GM20000 (cell line): Measurements from ENCODE around the gene NR1H4.

Experiments
- DNase-seq: peaks from one replicate; pipeline ENCODE4 v3.0.0; 2012; ENCODE audit warnings: low spot score
- TF ChIP-seq, protein P1 (sequence below): IDR thresholded peaks from 2 replicates; pipeline ENCODE4 v1.5.1; 2012; ENCODE audit warnings: mild to moderate bottlenecking, control low read depth; ENCODE audit errors: extremely low read depth, missing control alignments

Gene NR1H4

DNA sequence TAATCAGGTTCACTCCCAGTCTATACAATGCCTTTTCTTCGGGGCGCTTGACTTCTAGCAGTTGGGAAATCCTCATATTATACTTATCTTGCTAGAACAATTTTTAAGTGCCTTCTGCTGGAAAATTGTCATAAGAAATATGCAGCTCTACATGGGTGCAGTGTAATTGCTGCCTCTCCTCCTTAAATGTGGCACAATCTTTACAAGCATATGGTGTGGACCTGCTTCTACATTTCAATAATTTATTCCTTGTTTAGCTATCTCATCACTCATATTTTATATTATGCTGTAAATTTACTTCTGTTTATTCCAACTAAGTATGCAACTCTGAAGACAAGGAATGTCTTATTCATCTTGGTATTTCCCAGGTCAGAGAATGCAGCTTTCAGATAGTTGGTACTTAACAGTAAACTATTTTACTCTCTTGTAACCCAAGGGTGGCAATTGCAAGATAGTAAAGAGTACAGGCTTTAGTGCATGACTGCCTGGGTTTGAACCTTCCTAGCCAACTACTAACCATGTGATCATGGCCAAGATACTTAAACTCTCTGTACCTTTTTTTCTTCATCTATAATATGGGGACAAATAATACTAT lies 56.2 kb downstream of the NR1H4 start:
- TF ChIP-seq, protein P1, sequence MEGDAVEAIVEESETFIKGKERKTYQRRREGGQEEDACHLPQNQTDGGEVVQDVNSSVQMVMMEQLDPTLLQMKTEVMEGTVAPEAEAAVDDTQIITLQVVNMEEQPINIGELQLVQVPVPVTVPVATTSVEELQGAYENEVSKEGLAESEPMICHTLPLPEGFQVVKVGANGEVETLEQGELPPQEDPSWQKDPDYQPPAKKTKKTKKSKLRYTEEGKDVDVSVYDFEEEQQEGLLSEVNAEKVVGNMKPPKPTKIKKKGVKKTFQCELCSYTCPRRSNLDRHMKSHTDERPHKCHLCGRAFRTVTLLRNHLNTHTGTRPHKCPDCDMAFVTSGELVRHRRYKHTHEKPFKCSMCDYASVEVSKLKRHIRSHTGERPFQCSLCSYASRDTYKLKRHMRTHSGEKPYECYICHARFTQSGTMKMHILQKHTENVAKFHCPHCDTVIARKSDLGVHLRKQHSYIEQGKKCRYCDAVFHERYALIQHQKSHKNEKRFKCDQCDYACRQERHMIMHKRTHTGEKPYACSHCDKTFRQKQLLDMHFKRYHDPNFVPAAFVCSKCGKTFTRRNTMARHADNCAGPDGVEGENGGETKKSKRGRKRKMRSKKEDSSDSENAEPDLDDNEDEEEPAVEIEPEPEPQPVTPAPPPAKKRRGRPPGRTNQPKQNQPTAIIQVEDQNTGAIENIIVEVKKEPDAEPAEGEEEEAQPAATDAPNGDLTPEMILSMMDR: no peak
- no peak for DNase-seq

GRCh38 chr12:100533376-100533775 lies 59.7 kb downstream of the NR1H4 start:
- TF ChIP-seq, protein P1: no peak
- DNase-seq: no peak

- no peak for DNase-seq
- TF ChIP-seq, protein P1: no peak
Measured at GRCh38 chr12:100534625-100535227, 61.1 kb downstream of the NR1H4 start.

GRCh38 chr12:100539202-100539601 lies 65.5 kb downstream of the NR1H4 start:
- DNase-seq: peak; percentile 13
- TF ChIP-seq, protein P1: no peak

DNA sequence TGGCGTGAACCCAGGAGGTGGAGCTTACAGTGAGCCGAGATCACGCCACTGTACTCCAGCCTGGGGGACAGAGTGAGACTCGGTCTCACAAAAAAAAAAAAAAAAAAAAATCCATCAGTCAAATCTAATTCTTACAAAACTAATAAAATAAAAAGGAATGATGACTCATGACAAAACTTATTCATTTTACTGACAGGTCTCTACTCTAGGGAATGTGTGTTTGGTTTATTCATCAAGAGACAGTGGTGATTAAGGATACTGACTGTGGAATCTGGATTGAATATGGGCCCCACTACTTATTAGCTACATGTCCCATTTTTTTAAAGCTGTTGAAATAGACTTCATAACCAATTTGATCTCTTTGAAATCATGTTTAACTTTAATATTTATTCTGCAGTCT lies 70.5 kb downstream of the NR1H4 start:
- no peak for DNase-seq
- TF ChIP-seq, protein P1: no peak

DNA sequence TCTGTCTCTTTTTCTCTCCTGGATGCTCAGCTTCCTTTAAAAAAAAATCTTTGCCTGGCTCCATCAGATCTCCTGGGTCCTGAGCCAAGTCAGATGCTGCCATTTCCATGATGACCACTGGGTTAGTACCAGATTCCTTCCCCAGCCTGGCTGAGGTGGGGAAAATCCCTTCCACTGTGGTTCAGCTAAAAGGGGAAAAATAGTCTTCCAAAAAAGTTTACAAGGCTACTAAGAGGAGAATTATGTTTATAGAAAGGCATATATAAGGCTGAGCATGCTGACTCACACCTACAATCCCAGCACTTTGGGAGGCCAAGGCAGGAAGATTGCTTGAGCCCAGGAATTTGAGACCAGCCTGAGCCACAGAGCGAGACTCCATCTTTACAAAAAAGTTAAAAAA lies 71.4 kb downstream of the NR1H4 start:
- TF ChIP-seq, protein P1: no peak
- no peak for DNase-seq

DNA sequence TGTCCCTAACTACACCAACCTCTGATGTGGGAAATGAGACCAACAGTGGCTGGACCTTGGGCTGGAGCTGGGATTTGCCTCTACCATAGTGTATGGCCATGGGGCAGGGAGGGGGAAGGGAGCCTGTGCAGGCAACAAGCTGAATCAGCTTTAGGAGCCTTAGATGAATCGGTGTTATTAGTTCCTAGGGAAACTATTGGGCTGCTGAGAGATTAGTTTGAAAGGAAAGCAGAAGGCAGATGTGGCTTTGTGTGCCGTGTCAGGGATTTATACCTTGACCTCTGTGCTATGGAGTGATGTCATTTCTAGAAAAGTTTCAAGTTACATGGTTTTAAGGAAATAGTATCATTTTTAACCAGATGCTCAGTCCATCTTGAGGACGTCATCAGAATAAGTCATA lies 80.3 kb downstream of the NR1H4 start:
- no peak for DNase-seq
- TF ChIP-seq, protein P1: no peak
